ENCODE results near the gene ARF1. TPM values are rescaled to one million over a fixed set of nuclear protein-coding genes. Genes with fewer than 3 reads are reported as not detected.

The ARF1 gene
- total and polyA plus RNA-seq, 2 of the 8 experiments (the other 6 are each of a cell fraction or from before 2014, with no cell fraction given) = 265 to 471 TPM

- Histone ChIP-seq H3K23me2 (ENCODE audit: low read depth, low read length) (peaks cover 15% of the 10 kb centered on the region), H3K27me3 (replicated peaks in 1 of 4; ENCODE audit: control insufficient read depth in 3 of 4, extremely low read depth in 1 of 4, insufficient read depth in 3 of 4, low read length in 3 of 4) (peaks cover 0 to 25% (median 23%) of the 10 kb centered on the region in 4 experiments; a peak in 5 of 7 replicates), H4K8ac (ENCODE audit: extremely low read depth, insufficient read depth, low read length) (no peak overlapping the region), H2BK5ac (ENCODE audit: low read depth, low read length) (no peak overlapping the region), H2BK120ac (replicated peaks; ENCODE audit: low read depth, low read length) (no peak overlapping the region), H3K18ac (ENCODE audit: extremely low read depth, low read length) (no peak overlapping the region), H2BK12ac (ENCODE audit: low read depth, low read length) (no peak overlapping the region), H4K5ac (ENCODE audit: insufficient read length, low read depth, low read length) (no peak overlapping the region), H3K79me2 (ENCODE audit: control insufficient read depth in 1 of 2, insufficient read depth in 2 of 2, low read length in 2 of 2) (peaks cover 33 to 34% of the 10 kb centered on the region in 2 experiments), H3K4me3 (ENCODE audit: extremely low read depth in 1 of 4, insufficient read depth in 2 of 4, low read depth in 3 of 4, low read length in 4 of 4) (peak overlapping the region in 3 of 4 experiments; percentile 32 to 99 (median 35); a peak in 4 of 8 replicates), H4K20me1 (replicated peaks in 1 of 2; ENCODE audit: control insufficient read depth in 1 of 2, insufficient read depth in 2 of 2, low read length in 2 of 2) (peaks cover 25 to 50% of the 10 kb centered on the region in 2 experiments), H3K56ac (replicated peaks; ENCODE audit: insufficient read length, low read depth, low read length) (no peak overlapping the region), H3K4me2 (ENCODE audit: insufficient read depth in 1 of 2, low read depth in 2 of 2, low read length in 2 of 2) (peak overlapping the region; percentile 73 to 89), H2BK20ac (ENCODE audit: low read length) (no peak overlapping the region), H3K9me3 (ENCODE audit: insufficient read depth in 2 of 2, low read depth in 1 of 2, low read length in 1 of 2) (no peaks in the 10 kb centered on the region), H2BK15ac (ENCODE audit: low read length) (no peak overlapping the region), H4K91ac (replicated peaks; ENCODE audit: insufficient read length, low read length) (no peak overlapping the region), H3K27ac (ENCODE audit: low read depth, low read length) (no peak overlapping the region), H3K23ac (ENCODE audit: insufficient read length) (no peak overlapping the region), H3K4me1 (replicated peaks in 1 of 4; ENCODE audit: control insufficient read depth in 3 of 4, insufficient read depth in 4 of 4, low read length in 3 of 4) (peaks cover 7 to 30% (median 8%) of the 10 kb centered on the region in 4 experiments), H3K79me1 (ENCODE audit: low read depth, low read length) (peaks cover 13% of the 10 kb centered on the region; the same call in 1 of the 2 replicates), H2AK5ac (ENCODE audit: low read depth, low read length) (no peak overlapping the region), H3K36me3 (ENCODE audit: control insufficient read depth in 2 of 4, insufficient read depth in 4 of 4, low read length in 3 of 4) (no peaks in the 10 kb centered on the region), H2AFZ (ENCODE audit: low read length) (no peak overlapping the region), H3K14ac (ENCODE audit: insufficient read length) (no peak overlapping the region), H3K9ac (replicated peaks in 1 of 4; ENCODE audit: extremely low read depth in 1 of 4, low read depth in 3 of 4, low read length in 3 of 4) (no peak overlapping the region), H3K4ac (replicated peaks; ENCODE audit: insufficient read length, low read depth, low read length) (no peak overlapping the region)
- no peak for TF ChIP-seq SIX5 (IDR thresholded peaks at IDR 0.05; ENCODE audit: low read depth, low read length)
- FAIRE-seq (no peak), DNase-seq (ENCODE audit: low read depth in 1 of 2, low spot score in 2 of 2) (no peak)
- 81% methylated on average over 7 of the region's 7 CpGs; no CpG with 5 or more reads in 1 of the 2 experiments for WGBS, 2 experiments (ENCODE audit: extremely low coverage in 1 of 2, insufficient coverage in 1 of 2, insufficient read length in 1 of 2, insufficient replicate concordance in 2 of 2, low coverage in 1 of 2, low lambda C conversion rate in 2 of 2, missing lambda C conversion rate in 1 of 2)
- POLR2A ChIA-PET (ENCODE audit: partially characterized antibody) = interaction anchor here (1.0 to 4.3 kb wide), 3 partner anchors 15 to 60 kb away, joined by 3 to 27 read pairs (median 4); no protein-coding TSS in a partner anchor
- CTCF ChIA-PET (ENCODE audit: partially characterized antibody) = interaction anchor here (0.8 to 3.2 kb wide), 3 partner anchors 18 to 78 kb away, joined by 3 to 21 read pairs (median 3); no protein-coding TSS in a partner anchor
Observed at GRCh38 chr1:228081144-228081543, 1.4 kb upstream of the ARF1 start.
